Measurements from ENCODE around the gene KDM5B. TPM values are rescaled to one million over a fixed set of nuclear protein-coding genes. Genes with fewer than 3 reads are reported as not detected.

Gene KDM5B
- total RNA-seq, 2 experiments from 2014 or later = 74.7 to 84.7 TPM

GRCh38 chr1:202854787-202855186 lies 46.6 kb upstream of the KDM5B start:
- no peaks in the 10 kb centered on the region for H3K9me3 ChIP-seq (ENCODE audit: control insufficient read depth in 1 of 2, insufficient read depth in 1 of 2, low read length in 2 of 2)
- Mint-ChIP-seq H3K36me3 (ENCODE audit: low read depth) (no peaks in the 10 kb centered on the region), H3K27ac (no peak overlapping the region), H3K27me3 (peaks cover 9% of the 10 kb centered on the region), H3K9me3 (no peaks in the 10 kb centered on the region), H3K4me3 (no peak overlapping the region), H3K4me1 (ENCODE audit: low read depth) (no peaks in the 10 kb centered on the region)
- ChIA-PET CTCF (interaction anchor here (0.6 kb wide), 1 partner anchor 51 kb away, joined by 3 read pairs; no protein-coding TSS in a partner anchor), POLR2A (no interaction called here)
- intact Hi-C loops (cut with DNase I, micrococcal nuclease) = loop anchor here in 1 of 2 experiments (5.0 kb wide), 2 partner anchors 102 to 202 kb away; no protein-coding TSS in a partner anchor
- no peaks in the 10 kb centered on the region for H3K4me1 ChIP-seq (ENCODE audit: insufficient read depth, low read length)
- TF ChIP-seq, protein P1, sequence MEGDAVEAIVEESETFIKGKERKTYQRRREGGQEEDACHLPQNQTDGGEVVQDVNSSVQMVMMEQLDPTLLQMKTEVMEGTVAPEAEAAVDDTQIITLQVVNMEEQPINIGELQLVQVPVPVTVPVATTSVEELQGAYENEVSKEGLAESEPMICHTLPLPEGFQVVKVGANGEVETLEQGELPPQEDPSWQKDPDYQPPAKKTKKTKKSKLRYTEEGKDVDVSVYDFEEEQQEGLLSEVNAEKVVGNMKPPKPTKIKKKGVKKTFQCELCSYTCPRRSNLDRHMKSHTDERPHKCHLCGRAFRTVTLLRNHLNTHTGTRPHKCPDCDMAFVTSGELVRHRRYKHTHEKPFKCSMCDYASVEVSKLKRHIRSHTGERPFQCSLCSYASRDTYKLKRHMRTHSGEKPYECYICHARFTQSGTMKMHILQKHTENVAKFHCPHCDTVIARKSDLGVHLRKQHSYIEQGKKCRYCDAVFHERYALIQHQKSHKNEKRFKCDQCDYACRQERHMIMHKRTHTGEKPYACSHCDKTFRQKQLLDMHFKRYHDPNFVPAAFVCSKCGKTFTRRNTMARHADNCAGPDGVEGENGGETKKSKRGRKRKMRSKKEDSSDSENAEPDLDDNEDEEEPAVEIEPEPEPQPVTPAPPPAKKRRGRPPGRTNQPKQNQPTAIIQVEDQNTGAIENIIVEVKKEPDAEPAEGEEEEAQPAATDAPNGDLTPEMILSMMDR (IDR thresholded peaks at IDR 0.05) = no peak
- DNase-seq (no peak), ATAC-seq (ENCODE audit: poor library complexity) (no peak)
- H3K27me3 ChIP-seq (ENCODE audit: control insufficient read depth in 1 of 2, insufficient read depth in 2 of 2, low read length in 2 of 2) = peaks cover 0 to 4% of the 10 kb centered on the region in 2 experiments
- no peak overlapping the region for H3K27ac ChIP-seq (ENCODE audit: low read depth in 1 of 2, low read length in 2 of 2)
- H3K4me3 ChIP-seq (ENCODE audit: low read length) = no peak overlapping the region
- no peaks in the 10 kb centered on the region for H3K36me3 ChIP-seq (ENCODE audit: insufficient read depth, low read length)

DNA sequence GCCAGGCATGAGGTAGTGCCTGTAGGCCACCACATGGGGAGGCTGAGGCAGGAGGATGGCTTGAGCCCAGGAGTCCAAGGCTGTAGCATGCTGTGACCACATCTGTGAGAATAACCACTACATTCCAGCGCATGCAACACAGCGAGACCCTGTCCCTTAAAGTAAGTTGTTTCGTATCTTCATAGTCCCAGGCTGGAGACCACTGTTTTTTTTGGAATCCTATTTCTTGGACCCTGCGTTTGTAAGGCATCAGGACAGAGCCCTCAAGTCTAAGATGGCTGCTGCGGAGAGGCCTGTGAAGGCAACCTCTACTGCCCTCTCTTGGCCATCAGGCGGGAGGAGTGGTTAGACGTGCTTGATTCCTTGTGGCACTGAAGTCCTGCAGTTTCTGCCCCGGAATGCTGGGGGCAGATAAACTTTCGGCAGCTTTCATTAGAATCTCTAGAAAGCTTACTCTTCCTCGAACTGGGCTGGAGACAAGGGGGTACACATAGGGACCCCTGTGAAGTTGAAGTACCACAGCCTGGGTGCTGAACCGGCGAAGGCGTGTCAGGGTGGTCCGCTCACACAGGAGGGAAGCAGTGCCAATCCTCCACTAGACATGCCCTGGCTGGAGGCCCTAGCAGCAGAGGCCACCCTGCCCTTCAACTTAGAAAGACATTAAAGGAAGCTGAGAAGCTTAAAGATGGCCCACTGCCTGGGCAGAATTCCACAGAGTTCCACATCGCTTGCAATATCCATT lies 44.1 kb upstream of the KDM5B start:
- Histone ChIP-seq H3K9me3 (ENCODE audit: control insufficient read depth in 1 of 2, insufficient read depth in 1 of 2, low read length in 2 of 2) (no peaks in the 10 kb centered on the region), H3K27ac (ENCODE audit: low read depth in 1 of 2, low read length in 2 of 2) (no peak overlapping the region), H3K36me3 (ENCODE audit: insufficient read depth, low read length) (no peaks in the 10 kb centered on the region), H3K4me1 (ENCODE audit: insufficient read depth, low read length) (no peaks in the 10 kb centered on the region), H3K4me3 (ENCODE audit: low read length) (no peak overlapping the region), H3K27me3 (ENCODE audit: control insufficient read depth in 1 of 2, insufficient read depth in 2 of 2, low read length in 2 of 2) (no peaks in the 10 kb centered on the region)
- Mint-ChIP-seq H3K9me3 (no peaks in the 10 kb centered on the region), H3K4me1 (ENCODE audit: low read depth) (no peaks in the 10 kb centered on the region), H3K27me3 (no peaks in the 10 kb centered on the region), H3K4me3 (no peak overlapping the region), H3K36me3 (ENCODE audit: low read depth) (no peaks in the 10 kb centered on the region), H3K27ac (no peak overlapping the region)
- TF ChIP-seq, protein P1 (IDR thresholded peaks at IDR 0.05) = no peak
- DNase-seq = peak in 6 of 14 experiments; percentile 7 to 70 (median 40)
- intact Hi-C loops (cut with DNase I, micrococcal nuclease) = loop anchor here (2.0 to 5.0 kb wide), 3 partner anchors 100 to 200 kb away; no protein-coding TSS in a partner anchor
- ATAC-seq (ENCODE audit: poor library complexity) = peak; percentile 58
- ChIA-PET POLR2A (no interaction called here), CTCF (no interaction called here)

GRCh38 chr1:202850593-202851362 lies 42.6 kb upstream of the KDM5B start:
- TF ChIP-seq, protein P1 (IDR thresholded peaks at IDR 0.05) = no peak
- intact Hi-C loops (cut with DNase I, micrococcal nuclease) = loop anchor here in 1 of 2 experiments (5.0 kb wide), 2 partner anchors 98 to 198 kb away; no protein-coding TSS in a partner anchor
- Histone ChIP-seq H3K4me1 (ENCODE audit: insufficient read depth, low read length) (no peaks in the 10 kb centered on the region), H3K9me3 (ENCODE audit: control insufficient read depth in 1 of 2, insufficient read depth in 1 of 2, low read length in 2 of 2) (no peaks in the 10 kb centered on the region), H3K27ac (ENCODE audit: low read depth in 1 of 2, low read length in 2 of 2) (no peak overlapping the region), H3K4me3 (ENCODE audit: low read length) (no peak overlapping the region), H3K27me3 (ENCODE audit: control insufficient read depth in 1 of 2, insufficient read depth in 2 of 2, low read length in 2 of 2) (no peaks in the 10 kb centered on the region), H3K36me3 (ENCODE audit: insufficient read depth, low read length) (no peaks in the 10 kb centered on the region)
- H3K4me3 Mint-ChIP-seq = no peak overlapping the region
- no peaks in the 10 kb centered on the region for H3K36me3 Mint-ChIP-seq (ENCODE audit: low read depth)
- DNase-seq (no peak), ATAC-seq (ENCODE audit: poor library complexity) (no peak)
- no peaks in the 10 kb centered on the region for H3K9me3 Mint-ChIP-seq
- no peaks in the 10 kb centered on the region for H3K4me1 Mint-ChIP-seq (ENCODE audit: low read depth)
- ChIA-PET CTCF (no interaction called here), POLR2A (no interaction called here)
- H3K27me3 Mint-ChIP-seq = no peaks in the 10 kb centered on the region
- no peak overlapping the region for H3K27ac Mint-ChIP-seq

Data from CD4-positive, alpha-beta T cell (primary cell).